Natural killer cell treated with Interleukin-12 subunit alpha and Interleukin-12 subunit beta and Interleukin-15 and Interleukin-18, amount 100 ng/mL, for 72 hours (primary cell): ENCODE results near the gene SEPTIN2. TPM values are rescaled to one million over a fixed set of nuclear protein-coding genes. Genes with fewer than 3 reads are reported as not detected.
"Not testable (repeated sequence)": the region's sequence is repeated elsewhere in the genome, so short reads cannot be mapped to it uniquely, and the experiment has no call there.

Source experiments
- ATAC-seq, 2 donors: fragments of 150-1000 bp; cut with Tn5 transposase in 1 of 2; sonication (Bioruptor Pico), chemical (Tn5 transposase) in 1 of 2; 2 replicates each; pipeline ENCODE4 v1.10.0; 2021
- DNase-seq: peaks from one replicate; pipeline ENCODE4 v3.0.0; 2022; ENCODE audit warnings: low spot score
- H3K27ac Mint-ChIP-seq, 2 donors: 1 replicate in 1 of 2; 2 replicates in 1 of 2; pipeline ENCODE4 v1.8.0; 2022; ENCODE audit warnings: mixed read lengths in 2 of 2, mild to moderate bottlenecking in 1 of 2, moderate library complexity in 1 of 2
- H3K27me3 Mint-ChIP-seq, 2 donors: 1 replicate in 1 of 2; 2 replicates in 1 of 2; pipeline ENCODE4 v1.8.0; 2022; ENCODE audit warnings: mixed read lengths in 2 of 2
- H3K36me3 Mint-ChIP-seq: one replicate; pipeline ENCODE4 v1.8.0; 2022; ENCODE audit warnings: mixed read lengths
- H3K4me1 Mint-ChIP-seq, 2 donors: 1 replicate in 1 of 2; 2 replicates in 1 of 2; pipeline ENCODE4 v1.8.0; 2022; ENCODE audit warnings: low read depth in 2 of 2, mixed read lengths in 2 of 2, mild to moderate bottlenecking in 1 of 2
- H3K4me3 Mint-ChIP-seq: one replicate; pipeline ENCODE4 v1.8.0; 2022; ENCODE audit warnings: mixed read lengths
- H3K9me3 Mint-ChIP-seq: 2 replicates; pipeline ENCODE4 v1.8.0; 2022; ENCODE audit warnings: mixed read lengths
- total RNA-seq, 2 donors: library from RNA; stranded (reverse); gene quantifications; one replicate each; pipeline ENCODE4 v1.2.3, GENCODE V29; 2022

Gene SEPTIN2
- total RNA-seq, 2 donors from 2014 or later: 246 to 264 TPM

DNA sequence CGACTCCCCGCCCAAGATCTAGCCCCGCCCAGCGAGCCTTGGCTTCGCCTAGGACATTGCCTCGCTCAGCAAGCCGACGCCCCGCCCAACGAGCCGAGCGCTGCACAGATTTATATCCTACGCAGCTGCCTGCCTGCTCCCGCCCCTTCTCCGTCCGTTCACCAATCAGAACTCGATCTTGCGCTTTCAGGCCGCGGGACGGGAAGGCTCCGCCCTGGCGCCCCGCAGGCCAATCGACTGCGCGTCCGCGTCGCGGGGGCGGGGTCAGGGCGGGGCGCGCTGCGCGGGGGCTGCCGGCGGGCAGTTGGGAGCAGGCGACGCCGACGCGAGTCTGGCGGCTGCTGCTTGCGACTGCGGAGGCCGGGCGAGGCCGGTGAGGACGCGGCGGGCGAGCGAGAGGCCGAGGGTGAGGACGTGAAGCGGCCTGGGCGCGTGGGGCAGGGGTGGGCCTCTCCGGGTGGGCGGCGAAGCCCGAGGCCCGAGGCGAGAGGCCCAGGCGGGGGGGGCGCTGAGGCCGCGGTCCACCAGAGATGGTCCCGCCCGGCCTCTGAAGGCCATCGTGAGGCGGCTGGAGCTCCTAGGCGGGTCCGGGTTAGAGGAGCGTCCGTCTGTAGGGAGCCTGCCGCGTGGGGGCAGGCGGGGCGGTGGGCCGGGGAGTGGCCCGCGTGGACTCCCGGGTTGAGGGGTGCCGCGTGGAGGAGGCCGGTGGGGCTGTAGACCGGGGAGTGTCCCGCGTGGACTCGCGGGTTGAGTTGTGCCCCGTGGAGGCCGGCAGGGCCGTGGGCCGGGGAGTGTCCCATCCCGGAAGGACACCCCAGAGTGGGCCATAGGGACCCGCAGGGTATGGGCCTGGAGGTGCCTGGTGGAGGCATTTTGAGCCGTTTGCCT is 40.5 kb downstream of the SEPTIN2 start, which contains the start of gene FARP2:
Gene FARP2, plus strand, starts transcription at position 303 of the 888 bp plus-strand sequence. CDS start 16,823 bp downstream, outside the sequence.
- Mint-ChIP-seq H3K27me3 (no peaks in the 10 kb centered on the region), H3K4me1 (peaks cover 21 to 27% of the 10 kb centered on the region in 2 donors), H3K27ac (no peak within 1 kb of the TSS), H3K36me3 (peaks cover 9% of the 10 kb centered on the region), H3K9me3 (no peaks in the 10 kb centered on the region), H3K4me3 (peak within 1 kb of the TSS; percentile 86)
- DNase-seq (peak; percentile 99), ATAC-seq (peak; percentile 95 to 97)

DNA sequence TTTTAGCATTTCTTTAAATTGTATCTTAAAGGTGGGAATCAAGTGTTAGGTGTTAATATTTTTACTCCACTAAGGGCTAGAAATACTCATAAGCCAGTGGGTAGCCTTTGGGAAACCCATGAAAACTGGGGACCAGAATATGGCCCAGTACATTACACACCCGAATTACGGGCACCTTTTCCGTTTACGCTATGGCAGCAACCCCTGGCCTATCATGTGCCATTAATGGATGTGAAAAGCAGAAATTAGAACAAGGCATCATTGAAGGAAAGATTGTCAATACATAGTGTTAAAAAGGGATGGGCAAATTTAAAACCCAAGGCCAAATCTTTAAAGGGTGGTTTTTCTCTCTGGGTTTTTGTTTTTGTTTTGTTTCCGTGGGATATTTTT is 41.1 kb downstream of the SEPTIN2 start:
- no peak overlapping the region for H3K27ac Mint-ChIP-seq
- DNase-seq (no peak), ATAC-seq (no peak)
- H3K27me3 Mint-ChIP-seq: no peaks in the 10 kb centered on the region
- H3K9me3 Mint-ChIP-seq: no peaks in the 10 kb centered on the region
- H3K4me1 Mint-ChIP-seq: peaks cover 22 to 27% of the 10 kb centered on the region in 2 donors
- H3K4me3 Mint-ChIP-seq: peak overlapping the region; percentile 86
- peaks cover 5% of the 10 kb centered on the region for H3K36me3 Mint-ChIP-seq

DNA sequence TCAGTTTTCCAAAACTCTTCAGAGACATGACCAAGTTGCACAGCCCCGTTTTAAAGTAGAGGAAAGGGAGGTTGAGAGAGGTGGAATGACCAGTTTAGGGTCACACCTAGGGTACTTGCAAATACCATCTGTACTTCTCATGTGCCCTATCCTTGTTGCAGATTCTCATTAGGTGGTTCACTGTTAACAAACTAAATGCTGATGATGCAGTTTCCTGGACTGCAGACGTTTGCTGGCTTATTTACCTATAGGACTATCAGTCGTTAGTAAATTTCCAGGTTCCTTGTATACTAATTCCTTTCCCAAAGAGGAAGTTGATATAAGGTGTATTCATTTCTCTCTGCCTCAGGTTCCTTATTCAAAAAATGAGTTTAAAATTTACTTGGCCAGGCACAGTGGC is 41.8 kb downstream of the SEPTIN2 start:
- Mint-ChIP-seq H3K27ac (no peak overlapping the region), H3K4me1 (peaks cover 22 to 27% of the 10 kb centered on the region in 2 donors)

DNA sequence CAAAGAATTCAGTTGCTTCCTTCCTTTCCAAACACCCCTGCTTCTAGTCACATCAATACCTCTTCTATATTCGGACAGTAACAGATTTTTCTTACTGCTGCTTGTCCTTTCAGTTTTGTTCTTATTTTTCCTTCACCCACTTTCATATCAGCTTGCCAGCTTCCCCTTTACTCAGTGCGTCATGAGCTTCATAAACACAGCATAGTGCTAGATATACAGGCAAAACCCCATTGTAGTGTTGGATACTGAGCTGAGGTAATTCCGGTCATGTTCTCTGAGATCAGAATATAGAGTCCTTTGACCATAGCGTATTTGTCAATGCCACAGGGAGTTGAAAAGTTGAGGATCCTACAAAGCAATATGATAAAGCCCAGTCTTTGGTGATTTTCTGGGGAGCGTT is 42.7 kb downstream of the SEPTIN2 start:
- peak overlapping the region in 1 of 2 donors; percentile 9 for H3K27ac Mint-ChIP-seq
- peaks cover 25 to 29% of the 10 kb centered on the region in 2 donors for H3K4me1 Mint-ChIP-seq
- H3K36me3 Mint-ChIP-seq: no peaks in the 10 kb centered on the region
- peak overlapping the region; percentile 66 for H3K4me3 Mint-ChIP-seq
- H3K27me3 Mint-ChIP-seq: no peaks in the 10 kb centered on the region
- DNase-seq (no peak), ATAC-seq (peak in 1 of 2 donors; percentile 4)
- H3K9me3 Mint-ChIP-seq: no peaks in the 10 kb centered on the region

More for the DNA sequence above, 41.8 kb downstream of the SEPTIN2 start:
- no peak for ATAC-seq
- no peak for DNase-seq
- no peaks in the 10 kb centered on the region for H3K27me3 Mint-ChIP-seq
- no peaks in the 10 kb centered on the region for H3K36me3 Mint-ChIP-seq
- peak overlapping the region; percentile 86 for H3K4me3 Mint-ChIP-seq
- no peaks in the 10 kb centered on the region for H3K9me3 Mint-ChIP-seq

DNA sequence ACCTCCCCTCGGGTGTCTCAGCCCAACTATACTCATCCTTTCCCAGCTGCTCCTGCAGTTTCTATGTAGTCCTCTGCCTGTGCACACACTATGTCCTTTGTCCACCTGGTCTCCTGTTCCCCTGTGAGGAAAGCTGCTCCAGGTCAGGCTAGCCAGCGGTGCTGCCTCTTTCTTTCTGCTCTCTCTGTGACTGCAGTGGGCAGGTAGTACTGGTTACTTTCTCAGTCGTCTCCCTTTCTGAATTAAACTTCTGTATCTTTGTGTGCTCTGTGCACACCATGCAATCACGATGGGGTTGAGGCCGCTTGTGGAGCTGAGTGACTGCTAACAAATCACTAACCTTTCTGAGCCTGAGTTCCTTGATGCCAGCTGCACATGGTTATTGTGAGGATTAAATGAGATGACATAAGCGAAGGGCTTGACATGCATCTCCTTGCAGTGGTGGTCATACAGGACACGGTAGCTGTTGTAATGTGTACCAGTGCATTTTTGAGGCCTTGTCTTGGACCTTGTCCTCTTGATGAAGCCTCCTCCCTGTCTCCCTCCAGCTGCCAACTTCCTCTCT is 43.8 kb downstream of the SEPTIN2 start:
- peaks cover 28 to 31% of the 10 kb centered on the region in 2 donors for H3K4me1 Mint-ChIP-seq
- H3K9me3 Mint-ChIP-seq: no peaks in the 10 kb centered on the region
- no peak for ATAC-seq
- H3K27me3 Mint-ChIP-seq: no peaks in the 10 kb centered on the region
- no peak overlapping the region for H3K27ac Mint-ChIP-seq
- H3K4me3 Mint-ChIP-seq: peak overlapping the region; percentile 2
- DNase-seq: no peak
- H3K36me3 Mint-ChIP-seq: no peaks in the 10 kb centered on the region

DNA sequence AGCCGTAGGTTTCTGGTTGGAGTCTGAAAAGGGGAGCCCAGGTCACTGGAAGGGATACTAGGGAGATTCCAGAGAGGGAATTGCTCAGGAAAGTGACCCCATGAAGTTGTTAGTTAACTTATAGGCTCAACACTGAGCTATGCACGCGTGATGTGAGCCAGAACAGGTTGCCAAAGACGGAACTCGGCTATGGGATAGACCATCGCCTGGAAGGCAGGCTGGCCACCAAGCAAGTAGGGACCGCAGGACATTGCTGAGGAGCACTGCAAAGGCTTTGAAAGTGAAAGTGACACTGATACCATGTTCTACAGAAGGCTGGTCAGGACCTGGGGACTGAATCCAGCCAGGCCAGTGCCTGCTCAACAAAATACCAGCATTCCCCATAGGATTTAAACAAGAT is 47.7 kb downstream of the SEPTIN2 start:
- H3K27me3 Mint-ChIP-seq: no peaks in the 10 kb centered on the region
- peak in 1 of 2 donors; percentile 32 for ATAC-seq
- H3K4me3 Mint-ChIP-seq: no peak overlapping the region
- H3K4me1 Mint-ChIP-seq: peaks cover 18 to 28% of the 10 kb centered on the region in 2 donors
- H3K9me3 Mint-ChIP-seq: no peaks in the 10 kb centered on the region
- H3K27ac Mint-ChIP-seq: no peak overlapping the region
- no peak for DNase-seq
- no peaks in the 10 kb centered on the region for H3K36me3 Mint-ChIP-seq

DNA sequence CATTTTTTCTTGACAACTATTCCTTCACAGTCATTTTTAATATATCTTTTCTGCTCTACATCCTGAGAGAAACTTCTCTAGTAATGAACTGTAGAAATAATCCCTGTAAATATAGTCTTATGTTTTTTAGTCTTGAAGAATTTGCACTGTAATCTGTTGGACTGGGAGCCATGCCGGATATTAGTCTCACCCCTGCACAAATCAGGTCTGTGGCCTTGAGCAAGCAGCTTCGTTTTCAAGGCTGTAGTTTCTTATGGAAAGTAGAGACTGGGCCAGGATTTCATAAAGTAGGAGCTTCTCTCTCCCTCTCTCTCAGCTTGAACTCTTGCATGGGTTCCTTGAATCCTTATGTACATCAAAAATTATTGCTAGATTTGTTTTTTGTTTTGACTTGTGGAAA is 49.1 kb downstream of the SEPTIN2 start:
- no peaks in the 10 kb centered on the region for H3K27me3 Mint-ChIP-seq

DNA sequence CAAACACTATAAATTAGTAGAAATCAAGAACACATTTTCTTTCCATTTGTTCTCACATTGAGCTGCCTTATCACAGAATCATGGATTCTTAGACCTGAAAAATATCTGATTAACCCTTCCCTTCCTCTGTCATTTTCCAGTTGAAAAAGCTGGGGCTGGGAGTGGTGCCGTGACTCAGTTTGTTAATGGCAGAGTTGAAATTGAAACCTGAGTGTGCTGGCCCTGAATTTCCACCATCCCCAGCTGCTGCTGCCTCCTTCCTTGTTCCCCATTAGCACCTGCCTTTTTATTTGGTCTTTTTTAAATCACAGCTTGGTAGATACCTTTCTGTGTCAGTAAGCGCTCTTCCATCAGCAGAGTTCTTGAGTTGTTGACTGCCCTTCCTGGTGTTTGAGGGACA is 51.0 kb downstream of the SEPTIN2 start:
- Mint-ChIP-seq H3K36me3 (no peaks in the 10 kb centered on the region), H3K27me3 (no peaks in the 10 kb centered on the region), H3K4me1 (peaks cover 6 to 12% of the 10 kb centered on the region in 2 donors), H3K4me3 (no peak overlapping the region), H3K27ac (no peak overlapping the region), H3K9me3 (no peaks in the 10 kb centered on the region)
- ATAC-seq (no peak), DNase-seq (no peak)

More for the DNA sequence above, 49.1 kb downstream of the SEPTIN2 start:
- ATAC-seq (no peak), DNase-seq (no peak)
- H3K4me1 Mint-ChIP-seq: peaks cover 10 to 18% of the 10 kb centered on the region in 2 donors
- no peak overlapping the region for H3K4me3 Mint-ChIP-seq
- no peak overlapping the region for H3K27ac Mint-ChIP-seq
- no peaks in the 10 kb centered on the region for H3K36me3 Mint-ChIP-seq
- no peaks in the 10 kb centered on the region for H3K9me3 Mint-ChIP-seq

DNA sequence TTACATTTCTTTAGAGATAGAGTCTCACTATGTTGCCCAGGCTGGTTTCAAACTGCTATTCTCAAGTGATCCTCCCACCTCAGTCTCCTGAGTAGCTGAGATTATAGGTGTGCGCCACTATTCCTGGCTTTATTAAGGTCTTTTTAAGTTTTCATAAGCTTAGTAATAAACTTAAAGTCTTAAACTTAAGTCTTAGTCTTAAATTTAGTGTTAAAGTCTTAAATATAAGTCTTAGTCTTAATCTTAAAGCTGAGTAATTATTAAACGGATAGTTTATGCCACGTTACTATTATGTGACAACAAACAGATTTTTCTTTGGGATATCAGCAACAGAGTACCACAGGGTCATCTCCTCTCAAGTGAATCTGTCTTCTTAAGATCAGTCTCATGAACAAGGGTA is 52.9 kb downstream of the SEPTIN2 start:
- ATAC-seq: no peak
- Mint-ChIP-seq H3K36me3 (no peaks in the 10 kb centered on the region), H3K27ac (no peak overlapping the region), H3K4me1 (peaks cover under 1 to 9% of the 10 kb centered on the region in 2 donors), H3K4me3 (no peak overlapping the region), H3K27me3 (no peaks in the 10 kb centered on the region), H3K9me3 (no peaks in the 10 kb centered on the region)
- no peak for DNase-seq

DNA sequence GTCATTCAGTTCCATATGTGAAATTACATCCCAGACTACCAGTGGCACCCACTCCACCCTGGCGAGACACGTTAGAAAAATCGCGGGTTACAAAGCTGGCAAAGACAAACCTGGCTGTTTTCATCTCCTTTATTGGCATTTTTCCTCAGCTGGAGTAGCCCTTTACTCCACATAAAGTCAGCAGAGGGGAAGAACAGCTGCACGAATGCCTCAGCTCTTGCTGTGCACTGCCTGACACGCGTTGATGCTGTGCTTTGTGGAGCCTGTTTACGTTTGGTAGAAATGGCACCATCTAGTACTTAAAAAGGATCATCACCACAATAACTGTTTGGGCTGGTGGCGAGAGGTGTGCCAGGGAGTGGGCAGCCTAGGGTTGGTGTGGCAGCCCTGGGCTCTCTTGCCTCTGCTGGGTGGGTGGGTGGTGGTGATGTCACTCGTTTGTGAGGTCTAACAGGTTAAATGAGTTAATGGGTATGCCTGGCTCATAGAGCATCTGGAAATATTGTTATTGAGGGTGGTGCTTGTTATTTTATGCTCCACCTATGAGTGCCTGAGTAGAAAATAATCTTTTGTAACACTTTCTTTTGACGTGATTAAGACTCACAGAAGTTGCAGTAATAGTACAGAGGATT is 56.8 kb downstream of the SEPTIN2 start:
- no peaks in the 10 kb centered on the region for H3K9me3 Mint-ChIP-seq
- peaks cover 5 to 7% of the 10 kb centered on the region in 2 donors for H3K4me1 Mint-ChIP-seq
- no peak for DNase-seq
- peaks cover 5% of the 10 kb centered on the region for H3K36me3 Mint-ChIP-seq
- no peak overlapping the region for H3K27ac Mint-ChIP-seq
- H3K27me3 Mint-ChIP-seq: no peaks in the 10 kb centered on the region
- no peak for ATAC-seq
- H3K4me3 Mint-ChIP-seq: no peak overlapping the region

DNA sequence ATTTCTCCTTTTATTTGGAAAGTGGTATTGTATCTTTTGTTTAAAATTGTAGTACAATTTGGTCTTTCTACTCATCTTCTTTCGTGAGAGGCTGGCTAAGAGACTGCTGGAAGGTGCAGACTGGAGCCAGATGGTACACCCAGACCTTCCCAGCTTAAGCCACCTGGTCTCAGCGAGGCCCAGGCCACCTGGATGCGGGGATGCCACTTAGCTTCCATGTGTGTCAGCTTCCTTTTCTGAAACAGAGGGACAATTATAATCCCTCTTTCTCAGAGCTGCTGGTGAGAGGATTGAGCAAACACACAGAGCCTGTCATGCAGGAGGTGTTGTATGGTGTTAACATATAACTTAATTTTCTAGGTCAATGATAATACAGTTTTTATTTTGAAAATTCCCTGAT is 57.7 kb downstream of the SEPTIN2 start:
- peaks cover 5% of the 10 kb centered on the region for H3K36me3 Mint-ChIP-seq
- ATAC-seq: no peak
- peaks cover 5 to 7% of the 10 kb centered on the region in 2 donors for H3K4me1 Mint-ChIP-seq
- H3K9me3 Mint-ChIP-seq: no peaks in the 10 kb centered on the region
- H3K27ac Mint-ChIP-seq: no peak overlapping the region
- no peaks in the 10 kb centered on the region for H3K27me3 Mint-ChIP-seq
- H3K4me3 Mint-ChIP-seq: no peak overlapping the region
- DNase-seq: no peak

DNA sequence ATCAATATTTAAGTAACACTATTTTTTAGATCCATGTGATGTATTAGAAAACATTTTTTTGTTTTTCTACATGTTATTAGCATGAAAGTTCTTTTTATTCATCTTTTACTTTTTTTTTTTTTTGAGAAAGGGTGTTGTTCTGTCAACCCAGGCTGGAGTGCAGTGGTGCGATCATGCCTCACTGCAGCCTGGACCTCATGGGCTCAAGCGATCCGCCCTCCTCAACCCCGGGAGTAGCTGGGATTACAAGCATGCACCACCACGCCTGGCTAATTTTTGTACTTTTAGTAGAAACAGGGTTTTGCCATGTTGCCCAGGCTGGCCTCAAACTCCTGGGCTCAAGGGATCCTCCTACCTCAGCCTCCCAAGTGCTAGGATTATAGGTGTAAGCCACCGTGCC is 58.2 kb downstream of the SEPTIN2 start:
- not testable (repeated sequence) for H3K27ac Mint-ChIP-seq, ATAC-seq, H3K36me3 Mint-ChIP-seq, H3K4me1 Mint-ChIP-seq, DNase-seq, H3K9me3 Mint-ChIP-seq, H3K27me3 Mint-ChIP-seq, H3K4me3 Mint-ChIP-seq

DNA sequence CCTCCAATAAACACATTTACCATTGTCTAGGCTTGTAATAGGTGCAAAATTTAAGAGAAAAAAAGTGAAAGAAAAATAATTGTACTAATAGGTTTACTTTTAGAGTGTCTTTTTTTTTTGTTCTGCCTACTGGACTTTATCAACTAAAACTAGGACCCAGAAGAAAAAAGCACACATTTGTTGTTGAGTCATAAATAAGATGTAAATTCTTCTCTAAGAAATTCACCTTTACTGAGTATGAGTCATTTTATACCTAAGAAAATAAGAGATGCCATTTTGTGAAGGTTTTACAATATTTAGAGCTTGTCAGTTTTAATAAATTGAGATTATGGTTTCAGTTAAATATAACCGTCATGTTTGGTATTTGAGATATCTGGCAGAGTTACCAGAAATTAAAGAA is 59.6 kb downstream of the SEPTIN2 start:
- no peak for ATAC-seq
- H3K36me3 Mint-ChIP-seq: peaks cover 5% of the 10 kb centered on the region
- H3K9me3 Mint-ChIP-seq: no peaks in the 10 kb centered on the region
- no peak overlapping the region for H3K4me3 Mint-ChIP-seq
- H3K27me3 Mint-ChIP-seq: no peaks in the 10 kb centered on the region
- H3K4me1 Mint-ChIP-seq: peaks cover 5 to 7% of the 10 kb centered on the region in 2 donors
- no peak for DNase-seq
- H3K27ac Mint-ChIP-seq: peak overlapping the region in 1 of 2 donors; percentile 66

DNA sequence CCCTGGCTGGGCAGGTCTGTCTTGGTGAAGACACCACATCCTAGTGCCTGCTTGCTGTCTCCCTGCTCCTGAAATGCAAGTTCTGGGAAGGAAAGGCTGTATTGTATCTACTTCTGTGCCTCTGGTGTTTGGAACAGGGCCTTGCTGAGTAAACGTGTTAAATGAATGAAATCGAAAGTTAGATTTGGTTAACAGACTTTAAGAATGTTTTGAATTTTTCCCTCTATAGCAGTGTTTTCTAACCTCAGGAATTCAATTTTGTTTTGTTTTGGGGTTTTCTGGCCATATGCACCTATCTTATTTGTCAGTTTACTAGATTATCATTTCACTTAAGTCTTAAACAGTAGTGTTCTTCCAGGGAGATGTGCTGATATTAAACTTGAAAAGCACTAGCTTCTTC is 61.1 kb downstream of the SEPTIN2 start:
- no peaks in the 10 kb centered on the region for H3K27me3 Mint-ChIP-seq
- ATAC-seq (no peak), DNase-seq (no peak)
- peaks cover 5 to 7% of the 10 kb centered on the region in 2 donors for H3K4me1 Mint-ChIP-seq
- H3K4me3 Mint-ChIP-seq: no peak overlapping the region
- no peak overlapping the region for H3K27ac Mint-ChIP-seq
- peaks cover 5% of the 10 kb centered on the region for H3K36me3 Mint-ChIP-seq
- no peaks in the 10 kb centered on the region for H3K9me3 Mint-ChIP-seq
